DMS114 treated with DMSO at 0.1 percent for 48 hours (cell line): Measurements from ENCODE around the gene BAZ1B.
"Not testable (repeated sequence)": the region's sequence is repeated elsewhere in the genome, so short reads cannot be mapped to it uniquely, and the experiment has no call there.

Experiments used
- DNase-seq: peaks from one replicate; lab custom pipeline; 2025; ENCODE audit not compliant: unreplicated experiment; lab: John Stamatoyannopoulos, UW

Gene BAZ1B

GRCh38 chr7:73448609-73449008 lies 73.5 kb downstream of the BAZ1B start:
- DNase-seq, result no peak

- no peak for DNase-seq
These were observed 74.9 kb downstream of the BAZ1B start for GRCh38 chr7:73447121-73447733.

- DNase-seq, result no peak
These were observed 75.4 kb downstream of the BAZ1B start for GRCh38 chr7:73446682-73447081.

- no peak for DNase-seq
These were observed 78.4 kb downstream of the BAZ1B start for GRCh38 chr7:73443548-73444255.

- DNase-seq, result no peak
These were observed 79.1 kb downstream of the BAZ1B start for GRCh38 chr7:73442903-73443500.

GRCh38 chr7:73442222-73442902 lies 79.7 kb downstream of the BAZ1B start:
- DNase-seq, result no peak

- no peak for DNase-seq
These were observed 82.7 kb downstream of the BAZ1B start for GRCh38 chr7:73439410-73439704.

- DNase-seq, result no peak
These were observed 83.3 kb downstream of the BAZ1B start for GRCh38 chr7:73438547-73439409.

- no peak for DNase-seq
These were observed 84.3 kb downstream of the BAZ1B start for GRCh38 chr7:73437621-73438416.

GRCh38 chr7:73437091-73437490 lies 85.0 kb downstream of the BAZ1B start:
- DNase-seq, result no peak

- no peak for DNase-seq
These were observed 85.8 kb downstream of the BAZ1B start for GRCh38 chr7:73436031-73436929.

- no peak for DNase-seq
These were observed 86.6 kb downstream of the BAZ1B start for GRCh38 chr7:73435471-73436009.

GRCh38 chr7:73434701-73435069 lies 87.4 kb downstream of the BAZ1B start:
- DNase-seq, result no peak

GRCh38 chr7:73433924-73434700 lies 88.0 kb downstream of the BAZ1B start:
- DNase-seq, result no peak

GRCh38 chr7:73432676-73433075 lies 89.4 kb downstream of the BAZ1B start:
- DNase-seq, result no peak

GRCh38 chr7:73431041-73431835 lies 90.9 kb downstream of the BAZ1B start:
- DNase-seq, result no peak

- not testable (repeated sequence) for DNase-seq
These were observed 91.6 kb downstream of the BAZ1B start for GRCh38 chr7:73430540-73430939.
